ENCODE data around the gene WDPCP.

DNA sequence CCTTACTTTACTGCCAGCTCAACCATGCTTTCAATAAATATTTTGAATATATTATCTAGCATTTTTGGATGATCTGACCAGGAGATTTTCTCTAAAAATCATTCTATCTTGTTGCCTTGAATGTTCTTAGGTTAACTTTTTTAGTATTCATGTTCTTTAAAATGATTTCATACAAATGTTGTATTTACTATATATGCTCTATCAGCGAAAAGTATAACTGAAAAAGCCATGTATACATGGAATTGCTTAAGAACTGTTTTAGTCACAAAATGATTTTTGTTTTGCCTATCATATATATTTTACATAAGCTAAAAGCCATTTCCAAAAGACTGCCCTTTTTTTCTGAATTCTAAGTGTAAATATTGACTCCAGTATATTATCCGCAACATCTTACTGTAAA is 213.9 kb downstream of the WDPCP start:
- TF ChIP-seq CTCF (conservative IDR thresholded peaks at IDR 0.05; ENCODE audit: low read depth, low read length) (no peak), RAD21 (IDR thresholded peaks at IDR 0.05; ENCODE audit: low read length) (no peak), USF2 (IDR thresholded peaks at IDR 0.05; ENCODE audit: low read depth, low read length) (no peak)

All from IMR-90 (cell line).